B cell (primary cell): ENCODE results near the gene ERP44. TPM values are rescaled to one million over a fixed set of nuclear protein-coding genes. Genes with fewer than 3 reads are reported as not detected.
A peak's percentile ranks its signal among the peaks of the same experiment; 100 is the strongest.
"Not testable (repeated sequence)": the region's sequence is repeated elsewhere in the genome, so short reads cannot be mapped to it uniquely, and the experiment has no call there.

Experiments
- ATAC-seq: fragments of 200-7000 bp; cut with Tn5 transposase; one replicate; pipeline ENCODE4 v1.10.0; 2021; ENCODE audit warnings: low read depth, mild to moderate bottlenecking, moderate number of reproducible peaks, moderate library complexity
- CTCF ChIA-PET: fragments of 350-600 bp; sonication (Branson Sonifier 250); formaldehyde crosslinking; loops from one replicate; lab custom pipeline; 2021; ENCODE audit warnings: antibody characterized with exemption, inconsistent platforms; lab: Charles Lee
- POLR2A ChIA-PET: fragments of 350-600 bp; sonication (Branson Sonifier 250); formaldehyde crosslinking; loops from one replicate; lab custom pipeline; 2021; ENCODE audit warnings: antibody characterized with exemption; lab: Charles Lee
- DNase-seq: peaks from one replicate; pipeline ENCODE4 v3.0.0; 2013
- H2AFZ ChIP-seq: 2 replicates; pipeline ENCODE4 v1.6.1; 2012; ENCODE audit warnings: mild to moderate bottlenecking, low read depth, low read length; ENCODE audit not compliant: insufficient read depth, poor library complexity, severe bottlenecking
- H3K27ac ChIP-seq, 2 donors: 1 replicate in 1 of 2; 2 replicates in 1 of 2; pipeline ENCODE4 v1.5.1; 2012 to 2013; ENCODE audit warnings: low read length in 2 of 2, mild to moderate bottlenecking in 2 of 2, moderate library complexity in 1 of 2
- H3K27me3 ChIP-seq, 4 experiments: fragments of 200-600 bp in 1 of 4; sonication (generic) in 1 of 4; replicated peaks in 1 of 4; 1 replicate in 2 of 4; 2 replicates in 2 of 4; pipeline versions ENCODE4 v1.6.1 to v1.7.0; 2013 to 2016; ENCODE audit warnings: low read length in 3 of 4, mild to moderate bottlenecking in 2 of 4, mixed read lengths in 1 of 4, moderate library complexity in 1 of 4; ENCODE audit not compliant: insufficient read depth in 4 of 4, control insufficient read depth in 3 of 4; ENCODE audit errors: control extremely low read depth in 1 of 4
- H3K36me3 ChIP-seq, 2 experiments: replicated peaks in 1 of 2; 1 replicate in 1 of 2; 2 replicates in 1 of 2; pipeline versions ENCODE4 v1.6.1 to v1.7.1; 2013; ENCODE audit warnings: low read length in 1 of 2; ENCODE audit not compliant: insufficient read depth in 2 of 2, control insufficient read depth in 1 of 2; ENCODE audit errors: control extremely low read depth in 1 of 2, extremely low read depth in 1 of 2
- H3K4me1 ChIP-seq, 2 donors: fragments of 200-600 bp in 1 of 2; sonication (generic) in 1 of 2; 1 replicate in 1 of 2; 2 replicates in 1 of 2; pipeline versions ENCODE4 v1.5.1 to v1.6.1; 2013 to 2017; ENCODE audit warnings: low read length in 2 of 2; ENCODE audit not compliant: control insufficient read depth in 2 of 2, insufficient read depth in 2 of 2
- H3K4me2 ChIP-seq: replicated peaks from 2 replicates; pipeline ENCODE3; 2012; ENCODE audit warnings: mild to moderate bottlenecking, low read depth, low read length; ENCODE audit not compliant: poor library complexity, severe bottlenecking
- H3K4me3 ChIP-seq, 5 experiments: fragments of 200-600 bp in 1 of 5; sonication (generic) in 1 of 5; 1 replicate in 3 of 5; 2 replicates in 2 of 5; pipeline versions ENCODE4 v1.5.1 to v1.7.0; 2011 to 2016; ENCODE audit warnings: low read length in 4 of 5, mild to moderate bottlenecking in 4 of 5, low read depth in 2 of 5, control low read depth in 1 of 5, moderate library complexity in 1 of 5; ENCODE audit not compliant: insufficient read depth in 1 of 5; ENCODE audit errors: control extremely low read depth in 1 of 5, extremely low read depth in 1 of 5
- H3K79me2 ChIP-seq: fragments of 200-600 bp; sonication (generic); one replicate; pipeline ENCODE4 v1.6.0; 2016; ENCODE audit warnings: low read length; ENCODE audit not compliant: control insufficient read depth, insufficient read depth
- H3K9ac ChIP-seq: fragments of 200-600 bp; sonication (generic); 2 replicates; pipeline ENCODE4 v1.6.1; 2017; ENCODE audit warnings: mild to moderate bottlenecking, low read length, moderate library complexity
- H3K9me3 ChIP-seq, 3 donors: one replicate each; pipeline versions ENCODE4 v1.6.1 to v1.7.1; 2013; ENCODE audit warnings: low read length in 2 of 3; ENCODE audit not compliant: control insufficient read depth in 2 of 3, insufficient read depth in 1 of 3; ENCODE audit errors: control extremely low read depth in 1 of 3
- H4K20me1 ChIP-seq: 2 replicates; pipeline ENCODE4 v1.6.0; 2012; ENCODE audit warnings: mild to moderate bottlenecking, low read length; ENCODE audit not compliant: insufficient read depth, control insufficient read depth, poor library complexity, severe bottlenecking
- H3K27ac Mint-ChIP-seq: one replicate; pipeline ENCODE4 v1.8.0; 2021; ENCODE audit warnings: mixed read lengths
- H3K27me3 Mint-ChIP-seq: one replicate; pipeline ENCODE4 v1.8.0; 2021; ENCODE audit warnings: mixed read lengths
- H3K4me1 Mint-ChIP-seq: one replicate; pipeline ENCODE4 v1.8.0; 2021; ENCODE audit warnings: mixed read lengths
- H3K4me3 Mint-ChIP-seq: one replicate; pipeline ENCODE4 v1.8.0; 2021; ENCODE audit warnings: mixed read lengths
- H3K9me3 Mint-ChIP-seq: one replicate; pipeline ENCODE4 v1.8.0; 2022; ENCODE audit warnings: mixed read lengths; ENCODE audit not compliant: insufficient read depth
- EZH2 ChIP-seq: IDR thresholded peaks from 2 replicates; pipeline ENCODE4 v1.6.1; 2012; ENCODE audit warnings: borderline replicate concordance, low read depth, mild to moderate bottlenecking, moderate library complexity, low read length; ENCODE audit not compliant: insufficient read depth, poor library complexity, severe bottlenecking
- WGBS: methylation state at CpG from one replicate; pipeline ENCODE4 v1.1.5; 2013; ENCODE audit warnings: missing lambda C conversion rate; ENCODE audit not compliant: insufficient coverage; 5-methylcytosine and 5-hydroxymethylcytosine counted together
- intact Hi-C: fragments of 100-400 bp; cut with micrococcal nuclease; formaldehyde crosslinking; loops from one replicate; pipeline ENCODE4 v1.10.0; 2022
- polyA minus RNA-seq: library from RNA; depleted of rRNA, polyadenylated mRNA; stranded (reverse); fragments of >200 nt; gene quantifications from 2 replicates; pipeline ENCODE4 v1.2.3, GENCODE V29; 2012
- polyA plus RNA-seq: library from polyadenylated mRNA; depleted of rRNA; stranded (reverse); fragments of >200 nt; gene quantifications from 2 replicates; pipeline ENCODE4 v1.2.3, GENCODE V29; 2012
- total RNA-seq, 2 donors: library from RNA; stranded (reverse); fragments of 120-200 nt in 1 of 2; gene quantifications; 1 replicate in 1 of 2; 2 replicates in 1 of 2; pipeline versions ENCODE4 v1.2.3 to v1.2.4, GENCODE V29; 2013 to 2022
- TF ChIP-seq, protein P1 (sequence below): fragments of 200-600 bp; IDR thresholded peaks from one replicate; pipeline ENCODE4 v1.8.0; 2022; ENCODE audit warnings: antibody characterized with exemption, mild to moderate bottlenecking

The ERP44 gene
- total RNA-seq (16.9 and 18.4 TPM in 2 replicates), polyA plus RNA-seq (10.5 and 11.2 TPM in 2 replicates), polyA minus RNA-seq (7.5 and 14.1 TPM in 2 replicates)
- 25.0 TPM for total RNA-seq (2013)

DNA sequence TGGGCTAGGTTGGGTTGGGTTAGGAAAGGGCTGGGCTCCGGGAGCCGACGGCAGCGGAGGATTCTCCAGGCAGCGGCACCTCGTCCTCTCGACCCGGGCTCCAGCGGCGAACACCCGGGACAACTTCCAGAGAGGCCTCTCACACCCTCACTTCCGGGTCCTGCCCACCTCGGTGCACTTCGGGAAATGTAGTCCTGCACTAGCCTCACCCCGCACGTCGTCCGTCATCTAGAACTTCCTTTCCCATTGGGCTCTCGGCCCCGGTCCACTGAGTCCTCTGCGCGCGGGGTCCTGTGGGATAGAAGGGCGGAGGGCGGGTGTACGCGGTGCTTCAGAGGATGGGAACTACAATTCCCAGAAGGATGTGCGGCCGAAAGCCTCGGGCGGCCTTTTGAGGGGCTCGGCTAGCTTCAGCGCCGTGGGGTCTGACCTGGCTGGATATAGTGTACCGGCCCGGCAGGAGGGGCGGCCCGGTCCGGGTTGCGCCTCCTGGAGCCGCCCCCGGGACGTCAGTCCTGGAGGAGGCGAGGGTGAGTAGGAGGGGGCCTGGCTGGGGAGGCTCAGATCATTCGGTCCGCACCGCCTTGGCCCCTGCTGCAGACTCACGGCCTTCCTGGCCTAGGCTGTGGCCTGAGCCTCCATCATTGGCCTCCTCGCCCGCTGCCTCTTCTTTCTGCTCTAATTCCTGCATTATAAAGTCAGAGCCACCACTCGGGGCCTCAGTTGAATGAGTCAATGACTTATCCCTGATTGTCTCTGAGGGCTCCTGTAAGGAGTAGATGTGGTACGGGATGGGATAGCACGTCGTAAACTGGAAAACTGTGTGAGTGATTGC, at the start of gene ERP44, which contains the start of gene INVS:
TSS of gene ERP44 (minus strand) at position 114 of the 835 bp plus-strand sequence. CDS start 160 bp downstream, outside the sequence.
TSS of gene INVS (plus strand) at position 357 of the 835 bp plus-strand sequence. CDS start 5,279 bp downstream, outside the sequence.
- Histone ChIP-seq H4K20me1 (peaks cover 15% of the 10 kb centered on the region), H3K36me3 (peaks cover 0 to 7% of the 10 kb centered on the region in 2 experiments), H2AFZ (peak within 1 kb of the TSS; percentile 97), H3K4me1 (peaks cover 24 to 27% of the 10 kb centered on the region in 2 donors), H3K79me2 (peaks cover 68% of the 10 kb centered on the region), H3K4me3 (peak within 1 kb of the TSS; percentile 79 to 98 (median 95)), H3K9ac (peak within 1 kb of the TSS; percentile 97), H3K4me2 (peak within 1 kb of the TSS; percentile 96), H3K27me3 (no peaks in the 10 kb centered on the region), H3K9me3 (no peaks in the 10 kb centered on the region), H3K27ac (peak within 1 kb of the TSS; percentile 77 to 90)
- peak; percentile 98 for DNase-seq
- peak; percentile 99 for ATAC-seq
- ChIA-PET POLR2A (interaction anchor here (0.6 to 1.1 kb wide), 2 partner anchors 14 to 876 kb away, joined by 3 to 4 read pairs; no protein-coding TSS in a partner anchor), CTCF (interaction anchor here (1.2 kb wide), 1 partner anchor 12 kb away, joined by 4 read pairs; no protein-coding TSS in a partner anchor)
- Mint-ChIP-seq H3K27ac (peak within 1 kb of the TSS; percentile 98), H3K4me3 (peak within 1 kb of the TSS; percentile 99), H3K4me1 (peaks cover 41% of the 10 kb centered on the region), H3K9me3 (no peaks in the 10 kb centered on the region), H3K27me3 (no peaks in the 10 kb centered on the region)
- intact Hi-C loops, result loop anchor here (1.0 to 10.0 kb wide), 10 partner anchors 15 to 1298 kb away; partner anchors contain the start of genes MRPL50, SEC61B, STX17 and TEX10
- under 1% methylated on average over 48 of the region's 54 CpGs for WGBS
- TF ChIP-seq, protein P1, sequence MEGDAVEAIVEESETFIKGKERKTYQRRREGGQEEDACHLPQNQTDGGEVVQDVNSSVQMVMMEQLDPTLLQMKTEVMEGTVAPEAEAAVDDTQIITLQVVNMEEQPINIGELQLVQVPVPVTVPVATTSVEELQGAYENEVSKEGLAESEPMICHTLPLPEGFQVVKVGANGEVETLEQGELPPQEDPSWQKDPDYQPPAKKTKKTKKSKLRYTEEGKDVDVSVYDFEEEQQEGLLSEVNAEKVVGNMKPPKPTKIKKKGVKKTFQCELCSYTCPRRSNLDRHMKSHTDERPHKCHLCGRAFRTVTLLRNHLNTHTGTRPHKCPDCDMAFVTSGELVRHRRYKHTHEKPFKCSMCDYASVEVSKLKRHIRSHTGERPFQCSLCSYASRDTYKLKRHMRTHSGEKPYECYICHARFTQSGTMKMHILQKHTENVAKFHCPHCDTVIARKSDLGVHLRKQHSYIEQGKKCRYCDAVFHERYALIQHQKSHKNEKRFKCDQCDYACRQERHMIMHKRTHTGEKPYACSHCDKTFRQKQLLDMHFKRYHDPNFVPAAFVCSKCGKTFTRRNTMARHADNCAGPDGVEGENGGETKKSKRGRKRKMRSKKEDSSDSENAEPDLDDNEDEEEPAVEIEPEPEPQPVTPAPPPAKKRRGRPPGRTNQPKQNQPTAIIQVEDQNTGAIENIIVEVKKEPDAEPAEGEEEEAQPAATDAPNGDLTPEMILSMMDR, result no peak
- TF ChIP-seq EZH2, result no peak

DNA sequence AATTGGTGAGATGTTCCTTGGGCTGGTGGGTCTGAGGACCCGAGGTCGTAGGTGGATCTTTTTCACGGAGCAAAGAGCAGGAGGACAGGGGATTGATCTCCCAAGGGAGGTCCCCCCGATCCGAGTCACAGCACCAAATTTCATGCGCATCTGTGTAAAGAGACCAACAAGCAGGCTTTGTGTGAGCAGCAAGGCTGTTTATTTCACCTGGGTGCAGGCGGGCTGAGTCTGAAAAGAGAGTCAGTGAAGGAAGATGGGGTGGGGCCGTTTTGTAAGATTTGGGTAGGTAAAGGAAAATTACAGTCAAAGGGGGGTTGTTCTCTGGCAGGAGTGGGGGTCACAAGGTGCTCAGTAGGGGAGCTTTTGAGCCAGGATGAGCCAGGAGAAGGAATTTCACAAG, 47.2 kb upstream of the ERP44 start:
- H3K4me3 ChIP-seq, H3K27ac Mint-ChIP-seq, DNase-seq, H3K4me2 ChIP-seq, intact Hi-C loops, H3K27me3 ChIP-seq, H3K9me3 Mint-ChIP-seq, H3K4me1 Mint-ChIP-seq, H3K4me3 Mint-ChIP-seq, H3K9ac ChIP-seq, H3K4me1 ChIP-seq, H4K20me1 ChIP-seq, H2AFZ ChIP-seq, H3K36me3 ChIP-seq, ATAC-seq, POLR2A ChIA-PET, CTCF ChIA-PET, H3K9me3 ChIP-seq, H3K79me2 ChIP-seq, H3K27me3 Mint-ChIP-seq, H3K27ac ChIP-seq: not testable (repeated sequence)
- 97% methylated on average over 6 of the region's 8 CpGs for WGBS

DNA sequence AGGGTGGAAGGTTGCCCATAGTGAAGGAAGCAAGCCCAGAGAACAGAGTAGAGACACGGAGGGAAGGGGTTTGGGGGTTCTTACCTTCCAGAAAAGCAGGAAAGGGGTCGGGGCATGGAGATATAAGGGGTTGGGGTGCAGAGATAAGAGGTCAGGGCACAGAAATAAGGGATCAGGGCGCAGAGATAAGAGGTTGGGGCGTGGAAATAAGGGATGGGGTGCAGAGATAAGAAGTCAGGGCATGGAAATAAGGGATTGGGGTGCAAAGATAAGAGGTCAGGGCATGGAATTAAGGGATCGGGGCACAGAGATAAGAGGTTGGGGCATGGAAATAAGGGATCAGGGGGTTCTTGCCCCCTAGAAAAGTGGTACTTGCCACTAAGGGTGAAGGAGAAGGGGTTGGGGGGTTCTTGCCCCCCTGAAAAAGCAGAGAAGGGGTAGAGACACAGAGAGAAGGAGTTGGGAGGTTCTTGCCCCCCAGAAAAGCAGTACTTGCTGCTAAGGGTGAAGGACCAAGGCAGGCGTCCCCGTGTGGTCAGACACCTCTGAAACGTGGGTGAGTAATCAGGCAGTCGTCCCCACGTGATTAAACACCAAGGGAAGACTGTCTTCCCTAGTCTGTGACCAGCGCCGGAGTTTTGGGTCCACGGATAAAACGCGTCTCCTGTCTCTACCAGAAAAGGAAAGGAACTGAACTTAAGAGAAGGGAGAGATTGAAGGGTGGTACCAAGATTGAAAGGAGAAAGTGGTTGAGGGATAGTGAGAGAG, 46.6 kb upstream of the ERP44 start:
- H3K9ac ChIP-seq, H3K9me3 Mint-ChIP-seq, ATAC-seq, H3K4me1 Mint-ChIP-seq, H3K27me3 ChIP-seq, H3K4me2 ChIP-seq, H3K36me3 ChIP-seq, H3K27ac ChIP-seq, H3K4me3 Mint-ChIP-seq, intact Hi-C loops, H3K27me3 Mint-ChIP-seq, H4K20me1 ChIP-seq, H3K79me2 ChIP-seq, DNase-seq, H3K27ac Mint-ChIP-seq, POLR2A ChIA-PET, H3K4me3 ChIP-seq, CTCF ChIA-PET, H3K9me3 ChIP-seq, H2AFZ ChIP-seq, H3K4me1 ChIP-seq: not testable (repeated sequence)
- 97% methylated on average over 15 of the region's 15 CpGs for WGBS
